GM12892 (cell line): Measurements from ENCODE around the gene SLC2A4RG.
A peak's percentile ranks its signal among the peaks of the same experiment; 100 is the strongest.

Experiments used
- POLR2A ChIP-seq: IDR thresholded peaks from 2 replicates; pipeline ENCODE4 v1.6.1; 2011; ENCODE audit warnings: low read depth, low read length, control low read depth
- POLR2AphosphoS5 ChIP-seq: IDR thresholded peaks from 2 replicates; pipeline ENCODE4 v1.6.1; 2011; ENCODE audit warnings: low read depth, low read length, control low read depth
- TAF1 ChIP-seq: IDR thresholded peaks from 2 replicates; pipeline ENCODE4 v1.6.1; 2011; ENCODE audit warnings: low read depth, mild to moderate bottlenecking, control low read depth, low read length, borderline replicate concordance

DNA sequence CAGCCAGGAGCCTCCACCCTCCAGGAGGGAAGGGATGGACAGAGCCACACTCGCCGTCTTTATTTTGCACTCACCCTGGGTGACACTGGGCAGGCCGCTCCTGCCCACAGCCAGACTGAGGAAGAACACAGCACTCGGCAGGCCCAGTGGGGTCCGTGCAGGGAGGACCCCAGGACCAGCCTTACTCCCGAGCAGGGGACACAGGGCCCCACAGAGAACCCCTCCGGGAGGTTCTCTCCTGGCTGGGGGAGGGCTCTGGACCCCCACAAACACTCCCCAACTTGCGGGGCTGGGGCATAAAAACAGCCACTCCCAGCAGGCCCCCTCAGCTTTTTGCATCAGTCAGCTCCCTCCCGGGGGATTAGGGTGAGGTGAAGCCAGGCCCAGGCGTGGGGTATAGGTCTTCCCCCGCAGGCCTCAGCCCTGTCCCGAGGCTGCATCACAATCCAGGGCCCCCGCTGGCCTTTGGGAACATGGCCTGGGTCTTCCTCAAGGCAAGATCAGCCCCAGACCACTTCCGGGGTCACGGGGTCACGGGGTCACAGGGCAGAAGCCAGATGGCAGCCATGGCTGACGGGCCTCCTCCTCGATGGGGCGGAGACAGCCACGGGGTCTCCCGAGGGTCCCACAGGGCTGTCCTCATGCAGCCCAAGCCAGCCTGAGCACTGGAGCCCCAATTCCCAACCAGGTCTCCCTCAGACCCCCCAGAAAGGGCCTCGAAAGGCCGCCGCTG is 39.9 kb upstream of the SLC2A4RG start:
- TF ChIP-seq POLR2AphosphoS5 (0 out of 2 replicates have a peak, but pooled peaks have one; percentile 12), POLR2A (no peak), TAF1 (no peak)
